SIG-M5 (cell line): Measurements from ENCODE around the gene ARMH4.

Experiments
- DNase-seq: peaks from one replicate; lab custom pipeline; 2025; lab: John Stamatoyannopoulos, UW

ARMH4 gene

GRCh38 chr14:58054100-58054499, 97.9 kb downstream of the ARMH4 start:
- DNase-seq = no peak

GRCh38 chr14:58048219-58048618, 103.8 kb downstream of the ARMH4 start:
- DNase-seq = no peak

- no peak for DNase-seq
Measured at GRCh38 chr14:58027904-58028303, 124.1 kb downstream of the ARMH4 start.

GRCh38 chr14:58026967-58027366, 125.0 kb downstream of the ARMH4 start:
- DNase-seq = no peak

GRCh38 chr14:58026219-58026618, 125.8 kb downstream of the ARMH4 start:
- no peak for DNase-seq

GRCh38 chr14:58014778-58015177, 137.2 kb downstream of the ARMH4 start:
- no peak for DNase-seq

- DNase-seq = no peak
Measured at GRCh38 chr14:58002618-58003017, 149.4 kb downstream of the ARMH4 start.

GRCh38 chr14:57999979-58000378, 152.0 kb downstream of the ARMH4 start:
- no peak for DNase-seq

GRCh38 chr14:57999471-57999870, 152.5 kb downstream of the ARMH4 start:
- DNase-seq = no peak

- DNase-seq = no peak
Measured at GRCh38 chr14:57998766-57999165, 153.2 kb downstream of the ARMH4 start.

GRCh38 chr14:57991353-57991752, 160.7 kb downstream of the ARMH4 start:
- no peak for DNase-seq

- no peak for DNase-seq
Measured at GRCh38 chr14:57988445-57988844, 163.6 kb downstream of the ARMH4 start.

- no peak for DNase-seq
Measured at GRCh38 chr14:57987596-57988300, 164.3 kb downstream of the ARMH4 start.

- no peak for DNase-seq
Measured at GRCh38 chr14:57987051-57987450, 165.0 kb downstream of the ARMH4 start.

- DNase-seq = no peak
Measured at GRCh38 chr14:57982804-57983634, 169.0 kb downstream of the ARMH4 start.

GRCh38 chr14:57981817-57982560, 170.0 kb downstream of the ARMH4 start:
- DNase-seq = no peak

GRCh38 chr14:57979376-57980048, 172.5 kb downstream of the ARMH4 start:
- DNase-seq = no peak

GRCh38 chr14:57976701-57977100, 175.3 kb downstream of the ARMH4 start:
- DNase-seq = no peak

GRCh38 chr14:57974896-57975295, 177.1 kb downstream of the ARMH4 start:
- no peak for DNase-seq

- DNase-seq = no peak
Measured at GRCh38 chr14:57970594-57970993, 181.4 kb downstream of the ARMH4 start.

- no peak for DNase-seq
Measured at GRCh38 chr14:57970175-57970574, 181.8 kb downstream of the ARMH4 start.

GRCh38 chr14:57963071-57963470, 188.9 kb downstream of the ARMH4 start:
- DNase-seq = no peak
